ENCODE measurements around the gene CNN2. TPM values are rescaled to one million over a fixed set of nuclear protein-coding genes. Genes with fewer than 3 reads are reported as not detected.

CNN2 gene
- total RNA-seq, 1 experiment from 2014 or later: 524 TPM

DNA sequence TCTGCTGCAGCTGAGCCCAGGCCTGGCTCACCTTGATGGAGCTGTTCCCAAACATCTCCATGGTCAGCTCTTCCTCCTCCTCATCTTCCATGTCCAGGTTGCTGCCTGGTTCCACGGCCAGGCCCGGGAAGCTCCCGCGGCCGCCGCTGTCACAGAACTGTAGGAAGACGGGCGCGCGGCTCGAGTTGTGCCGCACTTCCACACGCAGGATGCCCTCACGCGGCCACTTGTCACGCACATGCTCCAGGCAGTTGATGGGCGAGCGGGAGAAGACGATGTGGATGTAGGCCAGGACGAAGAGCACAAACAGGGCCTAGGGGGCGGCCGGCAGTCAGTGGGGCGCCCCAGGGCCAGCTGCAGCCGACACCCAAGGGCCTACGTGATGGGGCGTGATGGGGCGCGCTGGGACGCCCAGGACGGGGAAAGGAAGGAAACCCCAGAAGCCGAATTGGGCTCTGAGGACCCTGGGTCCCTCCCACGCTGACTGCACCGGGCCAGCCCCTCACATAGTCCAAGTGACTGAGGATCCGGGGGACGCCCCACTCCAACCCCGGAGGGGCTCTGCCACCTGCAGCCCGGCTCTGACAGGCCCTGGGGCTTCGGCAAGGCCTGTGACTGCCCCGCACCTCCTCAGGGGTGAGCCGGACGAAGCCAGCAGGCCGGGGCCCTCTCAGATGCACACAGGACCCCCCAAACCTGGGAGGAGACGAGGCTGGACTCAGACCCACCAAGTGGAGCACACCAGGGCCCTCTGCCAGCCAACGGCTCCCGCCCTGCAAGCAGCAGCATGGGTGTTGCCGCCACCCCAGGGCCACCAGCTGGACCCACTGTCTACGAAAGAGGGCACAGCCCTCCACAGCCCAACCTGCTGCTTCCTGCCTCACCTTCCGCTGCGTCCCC is 12.0 kb upstream of the CNN2 start:
- no peak overlapping the region for H2BK5ac ChIP-seq (ENCODE audit: insufficient read length, low read length)
- TF ChIP-seq, protein P1, sequence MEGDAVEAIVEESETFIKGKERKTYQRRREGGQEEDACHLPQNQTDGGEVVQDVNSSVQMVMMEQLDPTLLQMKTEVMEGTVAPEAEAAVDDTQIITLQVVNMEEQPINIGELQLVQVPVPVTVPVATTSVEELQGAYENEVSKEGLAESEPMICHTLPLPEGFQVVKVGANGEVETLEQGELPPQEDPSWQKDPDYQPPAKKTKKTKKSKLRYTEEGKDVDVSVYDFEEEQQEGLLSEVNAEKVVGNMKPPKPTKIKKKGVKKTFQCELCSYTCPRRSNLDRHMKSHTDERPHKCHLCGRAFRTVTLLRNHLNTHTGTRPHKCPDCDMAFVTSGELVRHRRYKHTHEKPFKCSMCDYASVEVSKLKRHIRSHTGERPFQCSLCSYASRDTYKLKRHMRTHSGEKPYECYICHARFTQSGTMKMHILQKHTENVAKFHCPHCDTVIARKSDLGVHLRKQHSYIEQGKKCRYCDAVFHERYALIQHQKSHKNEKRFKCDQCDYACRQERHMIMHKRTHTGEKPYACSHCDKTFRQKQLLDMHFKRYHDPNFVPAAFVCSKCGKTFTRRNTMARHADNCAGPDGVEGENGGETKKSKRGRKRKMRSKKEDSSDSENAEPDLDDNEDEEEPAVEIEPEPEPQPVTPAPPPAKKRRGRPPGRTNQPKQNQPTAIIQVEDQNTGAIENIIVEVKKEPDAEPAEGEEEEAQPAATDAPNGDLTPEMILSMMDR (conservative IDR thresholded peaks at IDR 0.05): no peak
- no peaks in the 10 kb centered on the region; the same call in 1 of the 2 replicates for H3K4me1 ChIP-seq (ENCODE audit: insufficient read depth, low read length)
- Mint-ChIP-seq H3K9me3 (no peaks in the 10 kb centered on the region), H3K27ac (peak overlapping the region; percentile 52 to 83 (median 73); a peak in 2 of 7 replicates), H3K27me3 (ENCODE audit: low read depth) (no peaks in the 10 kb centered on the region), H3K4me3 (peak overlapping the region in 1 of 2 experiments; percentile 29; a peak in 1 of 5 replicates), H3K4me1 (peaks cover 17 to 25% of the 10 kb centered on the region in 2 experiments), H3K36me3 (ENCODE audit: insufficient read depth in 1 of 3, low read depth in 3 of 3) (peaks cover 2 to 16% (median 13%) of the 10 kb centered on the region in 3 experiments; a peak in 5 of 7 replicates)
- H3T11ph ChIP-seq (ENCODE audit: low read length): no peak overlapping the region
- H3K4me2 ChIP-seq (ENCODE audit: insufficient read depth, insufficient read length, low read length): no peak overlapping the region
- no peak overlapping the region for H4K91ac ChIP-seq (ENCODE audit: insufficient read length, low read depth, low read length)
- no peak overlapping the region for H3K23ac ChIP-seq (ENCODE audit: insufficient read length, low read depth, low read length)
- no peak overlapping the region for H2BK15ac ChIP-seq (ENCODE audit: low read depth, low read length)
- no peak overlapping the region for H2AFZ ChIP-seq (ENCODE audit: low read length)
- no peak overlapping the region for H2BK20ac ChIP-seq (ENCODE audit: low read depth, low read length, poor library complexity, severe bottlenecking)
- no peak overlapping the region for H2BK120ac ChIP-seq (ENCODE audit: low read depth, low read length, poor library complexity, severe bottlenecking)
- peaks cover 33% of the 10 kb centered on the region; the same call in 1 of the 2 replicates for H3K79me2 ChIP-seq (ENCODE audit: insufficient read depth, low read length)
- no peak overlapping the region for H3K18ac ChIP-seq (ENCODE audit: insufficient read length, low read depth, low read length)
- H3K27me3 ChIP-seq (ENCODE audit: insufficient read depth, low read length): no peaks in the 10 kb centered on the region
- no peak overlapping the region; the same call in 1 of the 2 replicates for H3K14ac ChIP-seq (ENCODE audit: insufficient read depth, low read length)
- DNase-seq: no peak
- H3K56ac ChIP-seq (ENCODE audit: insufficient read length, low read depth, low read length): no peak overlapping the region
- no peak overlapping the region for H2AK5ac ChIP-seq (ENCODE audit: insufficient read length, low read length)
- no peaks in the 10 kb centered on the region for H4K20me1 ChIP-seq (ENCODE audit: control insufficient read depth, insufficient read depth, insufficient read length)
- H3K27ac ChIP-seq (ENCODE audit: insufficient read length, low read depth, low read length): no peak overlapping the region
- no peak overlapping the region for H3K9ac ChIP-seq (ENCODE audit: extremely low read depth, insufficient read length, low read length)
- H3K4ac ChIP-seq (ENCODE audit: low read depth, low read length): no peak overlapping the region
- peaks cover 5% of the 10 kb centered on the region for H3K79me1 ChIP-seq (ENCODE audit: insufficient read depth, low read depth, low read length, poor library complexity, severe bottlenecking)
- no peak overlapping the region for H4K8ac ChIP-seq (replicated peaks; ENCODE audit: insufficient read length, low read depth, low read length)
- no peak overlapping the region for H4K5ac ChIP-seq (ENCODE audit: insufficient read length, low read depth, low read length)
- no peaks in the 10 kb centered on the region for H3K9me3 ChIP-seq (ENCODE audit: control insufficient read depth, low read depth, low read length)
- no CpG with 5 or more reads among the region's 49 CpGs for WGBS (ENCODE audit: extremely low coverage, insufficient read length, low lambda C conversion rate)
- H2BK12ac ChIP-seq (ENCODE audit: insufficient read length, low read depth, low read length): no peak overlapping the region
- H3K23me2 ChIP-seq (ENCODE audit: insufficient read length, low read depth, low read length, poor library complexity, severe bottlenecking): no peaks in the 10 kb centered on the region

Data from H9 (cell line).